Measurements from ENCODE around the gene LOXL3. TPM values are rescaled to one million over a fixed set of nuclear protein-coding genes. Genes with fewer than 3 reads are reported as not detected.
A peak's percentile ranks its signal among the peaks of the same experiment; 100 is the strongest.
"Not testable (repeated sequence)": the region's sequence is repeated elsewhere in the genome, so short reads cannot be mapped to it uniquely, and the experiment has no call there.

Gene LOXL3
- polyA plus RNA-seq, 1 donor: 3.6 TPM

- whole genome bisulfite sequencing (ENCODE audit: insufficient coverage, low lambda C conversion rate): no CpG with 5 or more reads among the region's 19 CpGs
- H3K36me3 ChIP-seq (ENCODE audit: control insufficient read depth, insufficient read depth, low read length): peaks cover 27% of the 10 kb centered on the region
- DNase-seq; H3K9me3 ChIP-seq (ENCODE audit: control insufficient read depth, low read depth, low read length); H3K27me3 ChIP-seq (ENCODE audit: control insufficient read depth, insufficient read depth, low read length): not testable (repeated sequence)
- peaks cover 27% of the 10 kb centered on the region for H3K4me1 ChIP-seq (ENCODE audit: control insufficient read depth, insufficient read depth, low read length)
- peak overlapping the region; percentile 89 for H3K27ac ChIP-seq (ENCODE audit: low read length)
- peak overlapping the region; percentile 85 for H3K4me3 ChIP-seq (ENCODE audit: low read length)
Measured at GRCh38 chr2:74483675-74484164, 70.0 kb downstream of the LOXL3 start.

- H3K27ac ChIP-seq (ENCODE audit: low read length): peak within 1 kb of the TSS; percentile 89
- DNase-seq: peak; percentile 97 to 99
- H3K9me3 ChIP-seq (ENCODE audit: control insufficient read depth, low read depth, low read length): no peaks in the 10 kb centered on the region
- 0% methylated on average over 4 of the region's 50 CpGs for WGBS (ENCODE audit: insufficient coverage, low lambda C conversion rate)
- H3K36me3 ChIP-seq (ENCODE audit: control insufficient read depth, insufficient read depth, low read length): peaks cover 24% of the 10 kb centered on the region
- H3K4me1 ChIP-seq (ENCODE audit: control insufficient read depth, insufficient read depth, low read length): peaks cover 20% of the 10 kb centered on the region
- H3K4me3 ChIP-seq (ENCODE audit: low read length): peak within 1 kb of the TSS; percentile 85
- H3K27me3 ChIP-seq (ENCODE audit: control insufficient read depth, insufficient read depth, low read length): no peaks in the 10 kb centered on the region
Measured at GRCh38 chr2:74482801-74483674, 70.7 kb downstream of the LOXL3 start, which contains the start of the genes CCDC142 and TTC31. Gene CCDC142 (minus strand): TSS chr2:74482998. CDS start chr2:74482837, 161 bp downstream. Gene TTC31 (plus strand): TSS chr2:74483081. CDS start chr2:74483096, 15 bp downstream.

Other genes with a start within 250 kb of the LOXL3 start
- gene SLC4A5, start 210.5 kb downstream of the LOXL3 start, polyA plus RNA-seq: 1.5 TPM
- gene DCTN1, start 173.6 kb downstream of the LOXL3 start, polyA plus RNA-seq: 90.7 TPM
- gene C2orf81, start 132.3 kb downstream of the LOXL3 start, polyA plus RNA-seq: 2.0 TPM
- 13.4 TPM for gene WDR54, start 132.2 kb downstream of the LOXL3 start, polyA plus RNA-seq
- gene RTKN, start 112.0 kb downstream of the LOXL3 start, polyA plus RNA-seq: 105 TPM
- 34.7 TPM for gene INO80B, start 98.9 kb downstream of the LOXL3 start, polyA plus RNA-seq
- gene WBP1, start 95.5 kb downstream of the LOXL3 start, polyA plus RNA-seq: 75.4 TPM
- 65.7 TPM for gene MOGS, start 88.6 kb downstream of the LOXL3 start, polyA plus RNA-seq
- 45.3 TPM for gene MRPL53, start 81.3 kb downstream of the LOXL3 start, polyA plus RNA-seq
- 21.3 TPM for gene CCDC142, start 70.9 kb downstream of the LOXL3 start, polyA plus RNA-seq
- 51.4 TPM for gene TTC31, start 70.9 kb downstream of the LOXL3 start, polyA plus RNA-seq
- 47.8 TPM for gene LBX2, start 54.3 kb downstream of the LOXL3 start, polyA plus RNA-seq
- 25.5 TPM for gene PCGF1, start 46.2 kb downstream of the LOXL3 start, polyA plus RNA-seq
- gene TLX2, start 39.5 kb downstream of the LOXL3 start, polyA plus RNA-seq: 5.0 TPM
- gene DQX1, start 27.7 kb downstream of the LOXL3 start, polyA plus RNA-seq: 12.9 TPM
- gene AUP1, start 24.2 kb downstream of the LOXL3 start, polyA plus RNA-seq: 145 TPM
- 28.2 TPM for gene HTRA2, start 24.0 kb downstream of the LOXL3 start, polyA plus RNA-seq
- gene DOK1, start 778 bp upstream of the LOXL3 start, polyA plus RNA-seq: 6.4 TPM
- gene M1AP, start 94.4 kb upstream of the LOXL3 start, polyA plus RNA-seq: 0.12 TPM
- gene SEMA4F, start 100.3 kb upstream of the LOXL3 start, polyA plus RNA-seq: 2.9 TPM

Measured in large intestine (tissue), 3 donors.